ENCODE measurements around the gene HOXD13. TPM values are rescaled to one million over a fixed set of nuclear protein-coding genes. Genes with fewer than 3 reads are reported as not detected.

The HOXD13 gene
- total RNA-seq, 4 donors from 2014 or later: 0.32 TPM; not detected in 3

- in situ Hi-C loops (cut with MboI; ENCODE audit: low pct_ligation_motif_present in 1 of 4, low pct_unique_long_range_greater_than_20kb in 1 of 4, low sequenced_read_pairs in 3 of 4): no loop called here
- Histone ChIP-seq H3K36me3 (no peaks in the 10 kb centered on the region), H3K27me3 (peaks cover 100% of the 10 kb centered on the region), H3K4me1 (peaks cover 11 to 20% (median 18%) of the 10 kb centered on the region in 4 donors), H3K9me3 (no peaks in the 10 kb centered on the region), H3K4me3 (peak overlapping the region in 3 of 4 donors; percentile 21 to 49 (median 27)), H3K27ac (no peak overlapping the region)
- DNase-seq: no peak
- no peak for TF ChIP-seq EP300 (IDR thresholded peaks at IDR 0.05; ENCODE audit: low read depth)
- TF ChIP-seq CTCF (IDR thresholded peaks at IDR 0.05): no peak
- TF ChIP-seq POLR2AphosphoS5 (IDR thresholded peaks at IDR 0.05): no peak
- intact Hi-C loops (cut with DNase I; ENCODE audit: low total_unique reads): no loop called here
- 10 to 27% methylated on average over 2 to 54 of the region's 56 CpGs for WGBS, 2 donors (ENCODE audit: low coverage in 1 of 2)
These were observed 25.6 kb upstream of the HOXD13 start for GRCh38 chr2:176066645-176067588.

GRCh38 chr2:176067589-176068418 is 24.7 kb upstream of the HOXD13 start:
- Histone ChIP-seq H3K27ac (no peak overlapping the region), H3K4me1 (peaks cover 11 to 20% (median 18%) of the 10 kb centered on the region in 4 donors), H3K36me3 (no peaks in the 10 kb centered on the region), H3K4me3 (peak overlapping the region in 3 of 4 donors; percentile 21 to 49 (median 27)), H3K9me3 (no peaks in the 10 kb centered on the region), H3K27me3 (peaks cover 100% of the 10 kb centered on the region)
- intact Hi-C loops (cut with DNase I; ENCODE audit: low total_unique reads): no loop called here
- no peak for TF ChIP-seq POLR2AphosphoS5 (IDR thresholded peaks at IDR 0.05)
- no peak for TF ChIP-seq POLR2A (IDR thresholded peaks at IDR 0.05)
- TF ChIP-seq EP300 (IDR thresholded peaks at IDR 0.05; ENCODE audit: low read depth): no peak
- no peak for TF ChIP-seq CTCF (IDR thresholded peaks at IDR 0.05)
- no peak for DNase-seq
- in situ Hi-C loops (cut with MboI; ENCODE audit: low pct_ligation_motif_present in 1 of 4, low pct_unique_long_range_greater_than_20kb in 1 of 4, low sequenced_read_pairs in 3 of 4): no loop called here
- WGBS, 2 donors (ENCODE audit: low coverage in 1 of 2): 12 to 60% methylated on average over 1 to 38 of the region's 38 CpGs

- peak overlapping the region in 1 of 4 donors; percentile 12 for H3K4me3 ChIP-seq
- H3K27ac ChIP-seq: no peak overlapping the region
- no peaks in the 10 kb centered on the region for H3K9me3 ChIP-seq
- WGBS, 2 donors (ENCODE audit: low coverage in 1 of 2): 9% methylated on average over 30 of the region's 30 CpGs; no CpG with 5 or more reads in 1 of the 2 donors
- no peaks in the 10 kb centered on the region for H3K36me3 ChIP-seq
- in situ Hi-C loops (cut with MboI; ENCODE audit: low pct_ligation_motif_present in 1 of 4, low pct_unique_long_range_greater_than_20kb in 1 of 4, low sequenced_read_pairs in 3 of 4): no loop called here
- no peak for TF ChIP-seq EP300 (IDR thresholded peaks at IDR 0.05; ENCODE audit: low read depth)
- no peak for TF ChIP-seq POLR2A (IDR thresholded peaks at IDR 0.05)
- no peak for DNase-seq
- intact Hi-C loops (cut with DNase I; ENCODE audit: low total_unique reads): no loop called here
- H3K27me3 ChIP-seq: peaks cover 100% of the 10 kb centered on the region
- H3K4me1 ChIP-seq: peaks cover 11 to 20% (median 18%) of the 10 kb centered on the region in 4 donors
These were observed 24.1 kb upstream of the HOXD13 start for GRCh38 chr2:176068419-176068832.

GRCh38 chr2:176071330-176072291 is 20.9 kb upstream of the HOXD13 start:
- WGBS, 2 donors (ENCODE audit: low coverage in 1 of 2): 0 to 32% methylated on average over 1 to 44 of the region's 58 CpGs
- Histone ChIP-seq H3K9me3 (no peaks in the 10 kb centered on the region), H3K4me3 (no peak overlapping the region), H3K36me3 (no peaks in the 10 kb centered on the region), H3K27me3 (peaks cover 100% of the 10 kb centered on the region), H3K27ac (no peak overlapping the region), H3K4me1 (peaks cover 11 to 20% (median 18%) of the 10 kb centered on the region in 4 donors)
- no peak for TF ChIP-seq POLR2A (IDR thresholded peaks at IDR 0.05)
- TF ChIP-seq EP300 (IDR thresholded peaks at IDR 0.05; ENCODE audit: low read depth): no peak
- TF ChIP-seq POLR2AphosphoS5 (IDR thresholded peaks at IDR 0.05): no peak
- no peak for TF ChIP-seq CTCF (IDR thresholded peaks at IDR 0.05)
- no peak for DNase-seq
- intact Hi-C loops (cut with DNase I; ENCODE audit: low total_unique reads) (no loop called here), in situ Hi-C loops (cut with MboI; ENCODE audit: low pct_ligation_motif_present in 1 of 4, low pct_unique_long_range_greater_than_20kb in 1 of 4, low sequenced_read_pairs in 3 of 4) (loop anchor here in 2 of 4 donors (10.0 kb wide), 2 partner anchors 387 to 707 kb away; no protein-coding TSS in a partner anchor)
